OCI-LY3 (cell line): ENCODE results near the gene FAM156A.

Experiments
- CTCF ChIP-seq: fragments of 200-600, 300-600 bp; sonication (generic); IDR thresholded peaks from 2 replicates; pipeline ENCODE4 v1.5.1; 2014; ENCODE audit warnings: antibody characterized with exemption, low read length, low read depth
- EZH2phosphoT487 ChIP-seq: fragments of 200-600 bp; shearing (Covaris generic); IDR thresholded peaks from 2 replicates; pipeline ENCODE4 v1.6.1; 2018; ENCODE audit warnings: antibody characterized with exemption, mixed run types, low read depth

GRCh38 chrX:52979993-52980392 lies 21.7 kb upstream of the FAM156A start:
- no peak for TF ChIP-seq CTCF
- TF ChIP-seq EZH2phosphoT487 = no peak
